Astrocyte of the cerebellum (primary cell): Measurements from ENCODE around the gene SORCS2.

ENCODE experiments used
- DNase-seq: peaks from one replicate; pipeline ENCODE4 v3.0.0-alpha.2; 2011; ENCODE audit warnings: low read depth
- H3K4me3 ChIP-seq: 2 replicates; pipeline ENCODE4 v1.5.1; 2011; ENCODE audit warnings: mild to moderate bottlenecking, low read depth, low read length, moderate library complexity
- CTCF ChIP-seq: IDR thresholded peaks from 2 replicates; pipeline ENCODE4 v1.5.1; 2012; ENCODE audit warnings: low read length, low read depth, moderate library complexity, mild to moderate bottlenecking; ENCODE audit errors: missing control alignments
- in situ Hi-C: cut with HindIII; loops from 2 replicates; pipeline ENCODE4 v1.10.0; 2017; ENCODE audit warnings: low sequenced_read_pairs

SORCS2 gene

GRCh38 chr4:7255996-7256395 is 63.7 kb downstream of the SORCS2 start:
- DNase-seq: no peak
- in situ Hi-C loops: no loop called here
- no peak overlapping the region for H3K4me3 ChIP-seq
- no peak for TF ChIP-seq CTCF

GRCh38 chr4:7256984-7257810 is 64.9 kb downstream of the SORCS2 start:
- no peak overlapping the region for H3K4me3 ChIP-seq
- no peak for DNase-seq
- in situ Hi-C loops: no loop called here
- no peak for TF ChIP-seq CTCF

GRCh38 chr4:7259039-7259438 is 66.7 kb downstream of the SORCS2 start:
- TF ChIP-seq CTCF: no peak
- in situ Hi-C loops: no loop called here

GRCh38 chr4:7260569-7260968 is 68.2 kb downstream of the SORCS2 start:
- DNase-seq: no peak
- H3K4me3 ChIP-seq: no peak overlapping the region
- no peak for TF ChIP-seq CTCF
- in situ Hi-C loops: no loop called here

More at GRCh38 chr4:7259039-7259438, 66.7 kb downstream of the SORCS2 start:
- no peak overlapping the region for H3K4me3 ChIP-seq
- DNase-seq: no peak

GRCh38 chr4:7261087-7261486 is 68.7 kb downstream of the SORCS2 start:
- TF ChIP-seq CTCF: no peak
- in situ Hi-C loops: no loop called here
- no peak overlapping the region for H3K4me3 ChIP-seq
- DNase-seq: no peak

GRCh38 chr4:7261536-7261935 is 69.2 kb downstream of the SORCS2 start:
- in situ Hi-C loops: no loop called here
- TF ChIP-seq CTCF: no peak
- no peak overlapping the region for H3K4me3 ChIP-seq
- DNase-seq: no peak

- DNase-seq: no peak
- in situ Hi-C loops: no loop called here
- TF ChIP-seq CTCF: no peak
- H3K4me3 ChIP-seq: no peak overlapping the region
These were observed 69.8 kb downstream of the SORCS2 start for GRCh38 chr4:7262134-7262533.
